Hepatic stellate cell (primary cell): ENCODE data around the gene SUSD4.

Experiments
- DNase-seq: peaks from one replicate; pipeline ENCODE4 v3.0.0; 2011; ENCODE audit warnings: low spot score

The SUSD4 gene

DNA sequence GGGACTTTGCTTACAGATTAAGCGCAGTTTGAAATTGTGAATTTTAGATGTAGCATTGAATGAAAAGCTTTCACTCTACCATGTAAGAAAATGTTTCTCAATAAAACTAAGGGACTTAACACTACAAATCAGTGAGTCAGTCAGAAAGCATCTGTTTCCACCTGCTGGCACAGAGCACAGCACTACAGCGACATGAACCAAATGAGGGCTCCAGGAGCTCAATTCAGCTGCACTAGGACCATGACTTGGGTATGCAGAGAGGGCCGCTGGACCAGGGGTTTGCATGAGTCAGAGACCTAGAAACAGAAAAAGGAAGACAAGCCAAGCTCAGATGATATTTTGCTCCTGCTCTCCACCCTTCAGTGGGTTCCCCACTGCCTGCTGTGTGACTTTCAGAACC lies 5.2 kb downstream of the SUSD4 start:
- no peak for DNase-seq

DNA sequence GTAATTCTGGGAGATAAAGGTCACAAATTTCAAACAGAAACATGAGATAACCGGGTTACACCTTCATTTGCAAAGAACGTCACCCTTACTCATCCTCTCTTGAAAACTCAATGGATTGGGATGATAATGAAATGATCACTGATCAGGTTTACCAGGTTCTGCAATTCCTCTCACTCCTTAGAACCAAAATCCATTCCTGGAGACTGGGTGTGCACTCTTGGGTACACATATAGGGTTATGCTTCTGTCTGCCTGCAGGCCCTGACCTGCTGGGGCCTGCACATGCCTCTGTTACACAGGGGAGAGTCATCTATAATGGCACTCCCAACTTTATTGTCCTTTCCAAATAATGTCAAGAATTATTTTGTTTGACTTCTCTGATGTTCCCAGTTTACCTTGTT lies 8.3 kb downstream of the SUSD4 start:
- no peak for DNase-seq

DNA sequence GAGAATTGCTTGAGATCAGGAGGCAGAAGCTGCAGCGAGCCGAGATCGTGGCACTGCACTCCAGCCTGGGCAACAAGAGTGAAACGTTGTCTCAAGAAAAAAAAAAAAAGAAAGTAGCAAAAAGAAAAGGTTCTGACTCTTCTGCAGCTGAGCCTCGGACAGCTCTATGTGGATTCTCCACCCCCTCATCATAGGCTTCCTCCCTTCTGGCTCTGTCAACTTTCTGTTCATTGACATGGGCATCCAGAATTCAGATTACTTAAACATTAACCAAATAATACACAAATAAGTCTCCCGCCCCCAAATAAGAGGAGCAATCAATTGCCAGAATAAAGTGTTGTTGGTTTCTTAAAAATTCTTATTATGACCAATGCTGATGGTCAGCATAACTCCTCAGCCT lies 10.0 kb downstream of the SUSD4 start:
- DNase-seq = no peak

DNA sequence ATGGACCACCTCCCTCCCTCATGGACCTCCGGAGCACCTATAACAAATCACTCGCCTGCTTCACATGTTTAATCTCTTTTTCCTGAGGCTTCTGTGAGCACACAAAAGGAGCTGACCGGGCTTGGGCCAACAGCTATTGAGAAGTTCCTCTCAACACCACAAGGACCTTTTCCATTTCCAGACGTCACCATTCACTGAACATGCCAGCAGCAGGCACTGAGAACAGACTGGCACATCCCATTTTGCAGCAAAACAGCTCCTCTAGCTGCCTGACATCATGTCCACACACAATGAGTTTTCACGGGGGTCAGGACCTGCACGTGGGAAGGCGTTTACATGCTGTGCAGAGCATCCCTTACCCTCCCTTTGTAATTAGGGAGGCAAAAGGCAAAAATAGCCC lies 11.0 kb downstream of the SUSD4 start:
- no peak for DNase-seq

DNA sequence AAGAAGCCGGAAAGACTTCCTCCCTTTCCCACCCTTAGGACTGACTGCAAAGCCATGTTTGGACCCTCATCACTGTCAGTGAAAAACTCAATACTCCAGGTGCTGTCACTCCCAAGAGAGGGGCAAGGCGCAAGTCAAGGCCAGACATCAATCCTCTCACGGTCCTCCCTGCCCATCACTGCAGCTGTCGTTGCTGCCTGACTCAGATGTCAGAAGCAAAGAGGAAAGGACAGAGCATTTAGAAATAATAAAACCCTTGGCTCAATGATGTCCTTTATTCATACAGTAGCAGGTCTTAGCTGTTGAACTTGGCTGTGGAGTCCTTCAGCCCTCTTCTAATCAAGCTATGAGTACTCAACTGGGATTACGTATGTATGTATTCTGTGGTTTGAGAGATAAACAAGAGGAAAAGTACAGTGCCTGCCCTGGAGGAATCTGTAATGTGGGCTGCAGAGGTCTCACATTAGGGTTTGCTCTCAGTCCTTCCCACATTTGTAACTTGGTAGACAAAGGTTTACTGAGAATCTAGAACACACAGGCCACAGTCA lies 13.5 kb downstream of the SUSD4 start:
- DNase-seq = no peak

DNA sequence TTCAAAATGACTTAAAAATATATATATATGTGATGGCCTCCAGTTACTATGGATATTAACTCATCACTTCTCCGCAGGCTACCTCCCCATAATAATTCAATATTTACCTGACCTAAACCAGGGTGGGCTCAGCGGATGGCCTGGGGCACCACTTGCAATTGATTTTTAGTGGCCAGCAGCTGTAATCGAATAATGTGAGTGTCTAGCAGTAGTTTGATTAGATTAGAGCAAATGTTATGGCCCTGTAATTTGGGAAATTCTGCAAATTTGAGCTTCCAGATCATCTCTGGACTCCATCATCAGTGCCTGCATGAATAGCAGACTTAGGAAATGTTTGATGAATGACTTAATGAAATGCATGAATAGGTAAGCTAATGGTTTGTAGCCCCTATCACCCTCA lies 14.7 kb downstream of the SUSD4 start:
- DNase-seq = no peak

DNA sequence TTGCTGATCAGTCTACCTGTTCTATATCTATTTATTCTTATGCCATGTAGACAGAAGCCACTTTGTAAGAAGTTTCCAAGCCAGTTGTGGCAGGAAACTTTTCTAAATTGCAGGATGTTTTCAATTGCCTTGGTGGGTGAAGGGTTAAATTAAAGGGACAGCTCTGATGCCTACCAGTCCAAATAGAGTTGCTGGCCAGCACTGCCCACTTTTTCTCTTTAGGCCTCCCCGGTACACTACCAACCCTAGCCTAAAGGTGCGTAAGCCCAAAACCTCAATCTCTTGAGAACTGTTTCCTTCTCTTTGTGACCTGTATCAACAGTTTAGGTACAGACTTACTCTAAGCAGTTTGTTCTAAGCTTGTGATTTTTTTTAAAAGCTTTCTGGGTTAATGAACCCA lies 15.5 kb downstream of the SUSD4 start:
- DNase-seq = no peak

DNA sequence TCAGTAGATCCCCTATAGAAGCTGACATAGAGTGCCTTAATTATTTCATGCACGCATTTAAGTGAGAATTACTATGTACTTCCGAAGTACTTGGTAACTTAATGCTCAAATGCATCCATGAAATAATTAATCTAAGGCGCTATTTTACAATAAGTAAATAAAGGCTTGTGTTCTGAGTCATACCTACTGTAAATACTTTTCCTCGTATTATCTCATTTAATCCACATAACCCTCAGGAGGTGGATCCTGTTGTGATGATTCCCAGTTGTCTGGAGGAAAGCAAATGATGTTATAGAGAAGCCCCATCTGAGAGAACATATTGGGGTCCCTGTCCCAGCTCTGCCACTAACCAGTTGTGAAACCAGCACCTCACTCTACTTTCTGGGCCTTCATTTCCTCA lies 16.4 kb downstream of the SUSD4 start:
- no peak for DNase-seq

DNA sequence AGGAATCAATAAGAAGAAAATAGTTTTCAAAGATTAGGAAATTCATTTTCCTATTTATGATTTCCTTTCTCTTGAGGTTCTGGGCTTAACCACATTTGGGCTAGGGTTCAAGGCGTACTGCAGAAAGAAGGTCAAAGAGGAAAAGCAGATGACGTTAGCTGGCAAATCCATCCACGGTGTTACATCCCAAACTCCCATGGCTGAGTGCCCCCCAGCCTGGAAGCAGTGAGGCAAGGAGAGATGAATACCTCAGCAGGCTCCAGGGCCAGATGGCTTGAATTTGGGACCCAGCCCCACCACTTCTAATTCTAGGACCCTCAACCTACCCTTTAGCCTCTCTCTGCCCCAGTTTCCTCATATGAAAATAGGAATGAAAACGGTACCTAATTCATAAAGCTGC lies 17.7 kb downstream of the SUSD4 start:
- no peak for DNase-seq

DNA sequence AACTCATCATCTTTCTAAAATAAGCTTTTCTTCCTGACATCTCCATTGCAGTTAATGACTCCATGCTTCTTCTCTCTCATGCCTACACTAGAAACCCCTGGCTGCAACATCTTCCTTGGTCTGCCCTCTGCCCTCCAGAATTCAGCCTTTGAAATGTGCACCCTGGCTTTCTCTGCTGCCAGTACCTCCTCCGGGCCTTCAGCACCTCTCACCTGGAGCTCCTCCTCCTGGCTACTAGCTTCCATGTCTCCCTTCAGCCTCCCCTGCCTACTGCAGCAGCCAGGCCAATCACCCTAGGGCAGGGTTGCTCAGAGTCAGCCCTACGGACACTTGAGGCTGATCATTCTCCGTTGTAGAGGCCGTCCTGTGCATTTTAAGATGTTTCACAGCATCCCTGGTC lies 18.3 kb downstream of the SUSD4 start:
- DNase-seq = no peak

DNA sequence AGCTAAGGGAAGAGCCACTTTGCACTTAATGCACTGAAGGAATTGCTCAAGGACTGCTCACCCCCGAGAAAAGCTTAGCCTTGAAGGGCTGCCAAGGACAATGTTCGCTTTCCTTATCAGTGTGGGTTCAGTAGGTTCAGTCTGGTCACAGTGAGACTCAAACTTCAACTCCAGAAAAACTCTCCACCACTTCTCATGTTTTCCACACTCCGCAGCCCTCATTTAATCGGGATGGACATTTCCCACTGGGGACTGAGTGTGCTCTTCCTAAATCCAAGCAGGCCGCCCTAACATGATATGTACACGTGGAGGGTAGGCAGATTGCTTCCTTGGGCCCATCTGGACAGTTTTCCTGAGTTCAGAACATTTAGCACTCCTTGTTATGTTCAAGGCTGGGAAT lies 19.5 kb downstream of the SUSD4 start:
- no peak for DNase-seq

DNA sequence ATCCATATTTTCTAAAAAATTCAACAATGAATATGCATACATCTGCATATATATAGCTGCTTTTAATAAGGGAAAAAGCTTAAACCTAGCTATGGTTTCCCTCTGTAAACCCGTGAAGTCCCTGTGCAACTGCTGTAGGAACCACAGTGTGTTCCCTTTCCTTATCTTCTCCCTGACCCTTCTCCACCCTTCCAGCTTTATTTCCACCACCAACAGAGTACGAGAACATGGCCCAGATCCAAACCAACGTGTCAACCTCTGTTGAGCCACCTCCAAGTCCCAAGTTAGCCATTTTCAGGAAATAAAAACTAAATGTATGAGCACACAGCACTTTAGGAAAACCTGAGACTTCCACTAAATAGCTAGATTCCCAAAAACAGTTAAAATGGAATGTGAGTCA lies 20.3 kb downstream of the SUSD4 start:
- no peak for DNase-seq

DNA sequence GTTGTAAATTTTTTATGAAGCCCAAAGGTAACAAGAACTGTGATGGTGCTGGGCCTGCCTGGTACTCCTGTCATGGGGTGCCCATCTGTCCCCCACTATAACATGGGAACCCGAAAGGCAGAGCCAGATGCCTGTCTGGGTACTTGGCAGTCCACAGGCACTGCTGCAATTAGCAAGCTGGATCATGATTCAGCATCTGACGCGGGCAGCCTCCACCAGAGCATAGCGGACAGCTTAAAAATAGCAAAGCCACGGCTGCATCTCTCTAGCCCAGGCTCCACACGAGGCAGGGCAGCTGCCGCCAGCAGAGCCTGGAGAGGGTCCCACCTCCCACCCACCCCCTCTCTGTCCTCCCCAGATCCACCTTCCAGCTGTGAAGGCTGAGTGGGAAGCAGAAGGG lies 22.9 kb downstream of the SUSD4 start:
- DNase-seq = no peak

DNA sequence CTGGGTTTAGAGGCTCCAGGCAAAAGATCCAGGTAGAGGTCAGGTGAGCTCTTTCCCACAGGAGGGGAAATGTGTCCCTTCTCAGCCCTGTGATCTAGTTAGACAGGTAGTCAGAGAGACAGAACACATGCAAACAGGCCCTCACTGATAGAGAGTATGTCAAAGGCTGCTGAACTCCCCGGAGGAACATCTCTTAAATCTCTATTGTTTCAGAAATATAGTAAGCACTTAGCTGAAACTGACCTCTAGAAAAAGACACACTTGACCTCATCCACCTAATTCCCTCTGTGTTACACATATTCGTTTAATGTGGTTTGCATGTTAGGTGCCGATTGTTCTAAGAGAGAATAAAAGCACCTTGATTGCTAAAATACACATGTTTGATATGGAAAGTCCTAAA lies 23.3 kb downstream of the SUSD4 start:
- DNase-seq = no peak

DNA sequence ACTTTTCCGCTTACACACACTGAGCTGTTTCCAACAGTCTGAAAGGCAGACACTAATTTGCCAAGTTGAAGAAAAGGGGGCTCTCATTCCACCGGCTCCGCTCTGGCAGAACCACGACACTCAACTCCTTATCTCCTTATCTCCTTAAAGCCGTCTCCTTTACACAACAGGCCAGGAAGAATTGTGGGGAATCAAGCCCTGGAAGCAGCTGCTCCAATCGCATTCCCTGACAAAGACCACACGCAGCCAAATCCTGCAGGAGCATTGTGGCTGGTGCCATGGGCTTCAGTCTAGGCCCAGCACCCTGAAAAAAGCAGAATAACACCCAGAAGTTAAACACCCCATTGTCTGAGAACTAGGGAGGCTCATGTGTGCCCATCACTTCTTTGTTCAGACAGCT lies 24.1 kb downstream of the SUSD4 start:
- no peak for DNase-seq

DNA sequence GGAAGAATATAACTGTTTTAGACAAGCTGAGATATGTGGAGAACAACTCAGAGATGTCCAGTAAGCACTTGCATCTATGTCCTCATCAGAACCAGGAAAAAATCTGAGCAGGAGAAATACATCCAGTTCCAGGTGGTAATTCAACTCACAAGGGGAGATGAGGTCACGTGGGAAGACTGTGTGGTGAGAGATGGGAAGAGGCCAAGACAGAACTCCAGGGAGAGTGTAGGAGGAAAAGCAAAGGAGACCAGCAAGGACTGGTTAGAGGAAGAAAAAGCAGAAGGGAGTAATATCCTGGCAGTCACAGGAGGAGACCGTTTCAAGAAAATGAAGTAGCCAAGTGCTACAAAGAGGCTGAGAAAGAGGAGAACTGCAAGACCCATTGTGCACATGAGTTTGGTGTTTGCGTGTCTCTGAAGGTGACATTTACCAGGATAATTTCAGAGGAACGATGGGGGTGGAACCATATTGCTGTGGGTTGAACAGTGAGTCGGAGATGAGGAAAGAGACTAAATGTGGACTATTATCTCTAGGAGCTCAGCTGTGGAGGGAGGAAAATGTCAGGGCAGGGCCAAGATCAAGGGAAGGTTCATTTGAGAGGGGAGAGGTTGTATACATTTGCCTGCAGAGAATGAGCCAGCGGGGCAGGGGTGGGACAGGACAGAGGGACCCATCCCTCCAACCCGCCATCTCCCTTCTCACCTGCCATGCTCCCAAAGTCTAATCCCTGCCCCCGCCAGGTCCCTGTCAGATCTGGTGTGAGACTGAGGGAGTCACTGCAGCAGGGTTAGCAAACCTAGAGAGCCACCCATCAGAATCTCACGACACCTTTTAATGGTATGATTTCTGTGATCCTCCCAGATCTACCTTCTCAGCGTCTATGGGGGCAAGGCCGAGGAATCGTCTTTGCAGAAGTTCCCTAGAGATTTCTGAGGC lies 24.9 kb downstream of the SUSD4 start:
- DNase-seq = no peak

DNA sequence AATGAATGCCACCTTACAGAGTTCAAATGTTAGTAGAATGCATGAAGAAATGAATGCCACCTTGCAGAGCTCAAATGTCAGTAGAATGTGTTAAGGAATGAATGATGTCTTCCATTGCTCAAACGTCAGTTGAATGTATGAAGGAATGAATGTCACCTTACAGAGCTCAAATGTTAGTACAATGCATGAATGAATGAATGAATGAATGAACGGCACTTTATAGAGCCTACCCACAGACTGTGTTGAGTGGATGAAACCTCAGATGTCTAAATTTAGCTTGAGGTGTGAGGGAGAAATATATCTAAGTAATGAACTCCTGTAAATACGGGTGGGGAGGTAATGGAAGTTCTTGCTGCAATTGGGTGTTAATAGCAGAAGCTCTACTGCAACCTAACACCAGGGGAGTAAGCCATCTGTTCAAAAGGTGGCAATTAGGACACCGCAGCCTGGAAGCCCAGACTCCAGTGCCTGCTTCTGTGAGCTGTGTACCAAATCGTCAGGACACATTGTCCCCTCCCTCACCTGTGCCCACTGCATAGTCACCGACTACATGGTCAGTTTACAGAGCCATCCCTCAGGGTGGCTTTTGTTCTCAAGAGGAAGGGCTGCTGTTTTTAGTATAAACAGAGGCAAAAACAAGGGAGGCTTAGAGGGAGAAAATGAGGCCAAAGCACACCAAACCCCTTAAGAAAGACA lies 26.7 kb downstream of the SUSD4 start:
- DNase-seq = no peak

DNA sequence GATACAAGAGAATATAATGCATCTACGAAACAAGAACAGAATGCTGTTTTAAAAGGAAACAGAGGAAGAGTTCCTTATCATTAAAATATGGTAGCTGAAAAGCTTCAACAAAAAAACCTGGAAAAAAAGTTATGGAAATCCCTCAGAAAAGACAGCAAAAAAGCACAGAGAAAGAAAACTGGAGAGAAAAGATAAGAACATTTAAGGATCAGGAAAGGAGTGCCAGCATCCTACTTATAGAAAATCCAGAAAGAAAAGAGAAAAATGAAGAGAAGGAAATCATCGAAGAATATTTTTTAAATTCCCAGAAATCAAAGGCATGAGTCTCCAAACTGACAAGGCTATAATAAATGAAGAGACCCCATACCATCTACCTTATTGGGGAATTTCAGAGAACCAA lies 29.8 kb downstream of the SUSD4 start:
- DNase-seq = no peak

DNA sequence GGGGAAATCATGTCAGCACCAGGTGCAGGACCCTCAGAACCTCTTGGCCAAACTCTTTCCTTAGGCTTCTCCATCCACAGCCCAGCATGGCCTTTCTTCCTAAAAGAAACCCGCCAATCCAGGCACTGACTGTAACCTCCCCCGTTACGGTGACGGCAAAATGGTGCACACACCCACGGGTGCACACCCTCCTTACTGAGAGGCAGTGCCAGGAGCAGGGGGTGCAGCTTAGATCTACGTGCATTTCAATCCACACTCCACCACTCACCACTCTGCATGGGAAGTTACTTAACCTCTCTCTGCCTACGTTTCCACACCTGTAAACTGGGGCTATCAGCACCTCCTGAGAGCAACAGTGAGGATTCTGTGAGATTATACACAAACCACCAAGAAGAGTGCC lies 31.0 kb downstream of the SUSD4 start:
- no peak for DNase-seq

DNA sequence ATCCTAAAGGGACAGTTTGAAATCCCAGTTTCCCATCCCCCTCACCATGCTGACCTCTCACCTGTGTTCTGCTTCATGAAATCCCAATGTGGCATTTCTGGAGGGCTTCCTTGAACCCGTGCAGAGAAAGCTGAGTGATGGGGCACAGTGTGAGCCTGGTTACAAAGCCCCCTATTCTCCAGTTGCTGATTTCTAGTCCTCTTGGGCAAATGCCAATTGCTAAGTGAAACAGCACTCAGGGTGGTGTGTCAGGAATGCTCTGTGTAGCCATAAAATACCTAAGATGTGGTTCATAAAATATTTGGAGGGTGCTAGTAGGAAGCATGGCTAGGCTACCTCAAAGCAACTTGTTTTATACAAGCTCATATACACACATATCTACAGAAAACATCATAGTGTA lies 32.0 kb downstream of the SUSD4 start:
- DNase-seq = no peak

DNA sequence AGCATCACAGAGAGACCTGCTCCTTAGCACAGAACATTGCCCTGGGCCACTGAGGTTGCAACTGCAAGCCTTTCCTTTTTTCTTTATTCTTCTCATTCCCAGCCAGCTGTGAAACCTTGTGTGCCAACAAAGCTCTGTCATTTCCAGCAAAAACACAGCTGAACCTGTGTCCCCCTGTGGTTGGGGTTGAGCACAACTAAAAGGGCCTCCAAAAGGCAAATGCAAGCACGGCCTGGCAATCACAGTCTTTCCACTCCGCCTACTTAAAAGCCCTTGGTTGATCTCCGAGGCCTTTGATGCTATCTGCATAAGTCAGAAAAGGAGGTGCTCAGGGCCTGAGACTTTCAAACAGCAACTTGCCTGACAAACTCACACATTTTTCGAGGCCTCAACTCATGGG lies 32.7 kb downstream of the SUSD4 start:
- no peak for DNase-seq

DNA sequence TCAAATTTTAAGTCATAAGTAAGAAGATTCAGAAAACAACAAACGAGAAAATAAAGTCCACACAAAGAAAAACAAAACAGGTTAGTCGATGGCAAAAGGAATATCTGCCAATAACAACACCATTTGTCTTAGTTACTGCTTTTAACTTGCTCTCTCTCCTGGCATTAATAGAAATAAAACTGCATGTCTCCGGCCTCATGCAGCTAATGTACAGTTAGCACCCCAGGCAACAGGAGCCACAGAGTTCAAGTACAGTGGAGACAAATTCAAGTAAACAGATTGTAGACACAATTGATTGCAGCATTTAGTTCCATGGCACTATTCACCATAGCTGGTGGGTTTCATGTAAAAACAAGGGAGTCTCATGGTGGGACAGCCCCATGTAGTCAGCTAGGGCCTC lies 33.5 kb downstream of the SUSD4 start:
- DNase-seq = no peak

DNA sequence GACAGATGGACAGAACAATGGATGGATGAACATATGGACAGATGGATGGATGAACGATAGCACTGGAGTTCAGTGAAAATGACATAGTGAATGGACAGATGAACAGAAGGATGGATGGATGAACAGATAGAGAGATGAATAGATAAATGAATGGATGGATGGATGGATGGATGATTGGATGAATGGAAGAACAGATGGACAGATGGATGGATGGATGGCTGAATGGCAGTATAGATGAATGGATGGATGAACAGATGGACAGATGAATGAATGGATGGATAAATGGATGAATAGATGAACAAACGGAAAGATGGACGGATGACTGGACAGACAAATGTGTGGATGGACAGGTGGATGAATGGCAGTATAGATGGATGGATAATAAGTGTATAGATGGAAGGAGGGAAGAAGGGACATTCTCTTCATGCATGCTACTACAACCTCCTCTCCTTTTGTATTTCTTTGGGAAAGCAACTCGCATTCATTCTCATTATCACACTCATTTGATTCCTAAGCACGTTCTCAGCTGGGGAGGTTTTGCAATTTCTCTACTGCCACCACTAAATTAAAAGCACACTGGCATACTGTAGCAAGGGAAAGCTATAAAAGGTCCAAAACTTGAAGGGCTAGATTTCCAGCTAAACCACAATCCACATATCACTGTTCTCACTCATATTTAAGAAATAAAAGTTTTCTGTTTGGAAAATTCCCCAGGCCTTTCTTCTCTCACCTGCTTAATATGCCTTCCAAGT lies 34.1 kb downstream of the SUSD4 start:
- DNase-seq = no peak
